Osteoblast (primary cell): ENCODE results near the gene ANKRD33. TPM values are rescaled to one million over a fixed set of nuclear protein-coding genes. Genes with fewer than 3 reads are reported as not detected.

Experiments used
- DNase-seq: peaks from one replicate; pipeline ENCODE4 v3.0.0; 2011; ENCODE audit warnings: low spot score, mixed read lengths; ENCODE audit not compliant: insufficient read length; ENCODE audit errors: missing footprints
- H2AFZ ChIP-seq: 2 replicates; pipeline ENCODE4 v1.6.0; 2011; ENCODE audit warnings: mild to moderate bottlenecking, low read length
- H3K27ac ChIP-seq: 2 replicates; pipeline ENCODE4 v1.5.1; 2011; ENCODE audit warnings: mild to moderate bottlenecking, low read depth, low read length, moderate library complexity
- H3K27me3 ChIP-seq: 2 replicates; pipeline ENCODE4 v1.6.0; 2012; ENCODE audit warnings: mild to moderate bottlenecking, control low read depth, inconsistent platforms, low read length, moderate library complexity; ENCODE audit not compliant: insufficient read depth
- H3K36me3 ChIP-seq: 2 replicates; pipeline ENCODE4 v1.5.1; 2011; ENCODE audit warnings: mild to moderate bottlenecking, low read length, control low read depth, moderate library complexity; ENCODE audit not compliant: insufficient read depth
- H3K4me1 ChIP-seq: 2 replicates; pipeline ENCODE4 v1.5.1; 2011; ENCODE audit warnings: mild to moderate bottlenecking, low read length, control low read depth, moderate library complexity; ENCODE audit not compliant: insufficient read depth
- H3K4me2 ChIP-seq: 2 replicates; pipeline ENCODE4 v1.6.0; 2011; ENCODE audit warnings: mild to moderate bottlenecking, low read length; ENCODE audit not compliant: insufficient read depth
- H3K4me3 ChIP-seq: fragments of 200-600 bp; sonication (generic); 3 replicates; pipeline ENCODE4 v1.5.1; 2012; ENCODE audit warnings: mild to moderate bottlenecking, low read length, inconsistent platforms; ENCODE audit not compliant: insufficient read depth
- H3K79me2 ChIP-seq: 2 replicates; pipeline ENCODE4 v1.6.0; 2012; ENCODE audit warnings: mild to moderate bottlenecking, low read length, control low read depth, inconsistent platforms; ENCODE audit not compliant: insufficient read depth
- H3K9me3 ChIP-seq: 2 replicates; pipeline ENCODE4 v1.5.1; 2011; ENCODE audit warnings: low read depth, low read length, control low read depth
- H4K20me1 ChIP-seq: 2 replicates; pipeline ENCODE4 v1.6.0; 2012; ENCODE audit warnings: mild to moderate bottlenecking, low read length, control low read depth; ENCODE audit not compliant: insufficient read depth
- CTCF ChIP-seq: IDR thresholded peaks from 2 replicates; pipeline ENCODE4 v1.5.1; 2011; ENCODE audit warnings: mild to moderate bottlenecking, low read depth, low read length, moderate library complexity; ENCODE audit errors: extremely low read depth
- total RNA-seq: library from RNA; depleted of rRNA; stranded (reverse); fragments of >200 nt; gene quantifications from 2 replicates; pipeline ENCODE4 v1.2.3, GENCODE V29; 2012

ANKRD33 gene
- total RNA-seq, 1 donor: not detected

GRCh38 chr12:51890133-51890464, 2.2 kb downstream of the ANKRD33 start:
- H3K36me3 ChIP-seq: no peaks in the 10 kb centered on the region
- H3K4me3 ChIP-seq: no peak overlapping the region
- DNase-seq: peak; percentile 61
- no peak overlapping the region for H3K4me2 ChIP-seq
- no peak overlapping the region for H2AFZ ChIP-seq
- H3K79me2 ChIP-seq: no peaks in the 10 kb centered on the region
- no peaks in the 10 kb centered on the region for H3K9me3 ChIP-seq
- H3K27me3 ChIP-seq: no peaks in the 10 kb centered on the region
- no peaks in the 10 kb centered on the region for H4K20me1 ChIP-seq
- H3K4me1 ChIP-seq: peaks cover 18% of the 10 kb centered on the region
- TF ChIP-seq CTCF: no peak
- H3K27ac ChIP-seq: no peak overlapping the region

- Histone ChIP-seq H3K4me2 (no peak overlapping the region), H3K9me3 (no peaks in the 10 kb centered on the region), H3K4me1 (peaks cover 16% of the 10 kb centered on the region), H4K20me1 (no peaks in the 10 kb centered on the region), H3K36me3 (no peaks in the 10 kb centered on the region), H3K79me2 (no peaks in the 10 kb centered on the region), H2AFZ (no peak overlapping the region), H3K27me3 (no peaks in the 10 kb centered on the region), H3K4me3 (no peak overlapping the region), H3K27ac (no peak overlapping the region)
- TF ChIP-seq CTCF: no peak
- DNase-seq: no peak
Measured at GRCh38 chr12:51890511-51891171, 2.7 kb downstream of the ANKRD33 start.

GRCh38 chr12:51891843-51892242, 3.9 kb downstream of the ANKRD33 start:
- peak; percentile 91 for DNase-seq
- Histone ChIP-seq H3K9me3 (no peaks in the 10 kb centered on the region), H3K27ac (no peak overlapping the region), H3K4me2 (no peak overlapping the region), H3K79me2 (no peaks in the 10 kb centered on the region), H4K20me1 (no peaks in the 10 kb centered on the region), H2AFZ (no peak overlapping the region), H3K4me3 (no peak overlapping the region), H3K36me3 (no peaks in the 10 kb centered on the region), H3K27me3 (no peaks in the 10 kb centered on the region), H3K4me1 (peaks cover 4% of the 10 kb centered on the region)
- peak; percentile 46 for TF ChIP-seq CTCF

- H3K36me3 ChIP-seq: no peaks in the 10 kb centered on the region
- H4K20me1 ChIP-seq: no peaks in the 10 kb centered on the region
- H3K79me2 ChIP-seq: no peaks in the 10 kb centered on the region
- no peak overlapping the region for H3K4me3 ChIP-seq
- H3K4me1 ChIP-seq: peaks cover 6% of the 10 kb centered on the region
- H3K27me3 ChIP-seq: no peaks in the 10 kb centered on the region
- H3K9me3 ChIP-seq: no peaks in the 10 kb centered on the region
- no peak overlapping the region for H2AFZ ChIP-seq
- TF ChIP-seq CTCF: no peak
- no peak overlapping the region for H3K27ac ChIP-seq
- H3K4me2 ChIP-seq: no peak overlapping the region
- no peak for DNase-seq
Measured at GRCh38 chr12:51893786-51894185, 5.9 kb downstream of the ANKRD33 start.
